Cardiac fibroblast (primary cell): Measurements from ENCODE around the gene IBTK.
"Not testable (repeated sequence)": the region's sequence is repeated elsewhere in the genome, so short reads cannot be mapped to it uniquely, and the experiment has no call there.

Experiments
- DNase-seq, 2 donors: peaks; one replicate each; pipeline versions ENCODE4 v3.0.0 to v3.0.0-alpha.2; 2010; ENCODE audit warnings: low read depth in 2 of 2
- H3K4me3 ChIP-seq, 2 donors: replicated peaks in 1 of 2; 1 replicate in 1 of 2; 2 replicates in 1 of 2; pipeline ENCODE4 v1.5.1; 2011; ENCODE audit warnings: low read depth in 2 of 2, low read length in 2 of 2, mild to moderate bottlenecking in 2 of 2, moderate library complexity in 1 of 2
- CTCF ChIP-seq: IDR thresholded peaks from one replicate; pipeline ENCODE4 v1.5.1; 2011; ENCODE audit warnings: low read depth, mild to moderate bottlenecking, low read length, inconsistent platforms

The IBTK gene

GRCh38 chr6:82217018-82217586 lies 30.4 kb downstream of the IBTK start:
- no peak for TF ChIP-seq CTCF
- no peak overlapping the region for H3K4me3 ChIP-seq
- DNase-seq = no peak

GRCh38 chr6:82216549-82216948 lies 31.0 kb downstream of the IBTK start:
- DNase-seq = no peak
- TF ChIP-seq CTCF = no peak
- H3K4me3 ChIP-seq = no peak overlapping the region

- DNase-seq = no peak
- TF ChIP-seq CTCF = no peak
Observed at GRCh38 chr6:82211326-82211725, 36.2 kb downstream of the IBTK start.

GRCh38 chr6:82208913-82209312 lies 38.6 kb downstream of the IBTK start:
- no peak for TF ChIP-seq CTCF
- no peak overlapping the region for H3K4me3 ChIP-seq
- peak in 1 of 2 donors; percentile 9 for DNase-seq

More at GRCh38 chr6:82211326-82211725, 36.2 kb downstream of the IBTK start:
- no peak overlapping the region for H3K4me3 ChIP-seq

- DNase-seq = peak; percentile 28 to 62
- no peak overlapping the region for H3K4me3 ChIP-seq
- no peak for TF ChIP-seq CTCF
Observed at GRCh38 chr6:82205930-82206392, 41.6 kb downstream of the IBTK start.

- H3K4me3 ChIP-seq = no peak overlapping the region
- TF ChIP-seq CTCF = no peak
- DNase-seq = no peak
Observed at GRCh38 chr6:82204020-82204419, 43.5 kb downstream of the IBTK start.

- no peak for DNase-seq
- H3K4me3 ChIP-seq = no peak overlapping the region
- no peak for TF ChIP-seq CTCF
Observed at GRCh38 chr6:82197784-82198183, 49.8 kb downstream of the IBTK start.

GRCh38 chr6:82197245-82197644 lies 50.3 kb downstream of the IBTK start:
- not testable (repeated sequence) for H3K4me3 ChIP-seq, DNase-seq
